Neuronal stem cell (in vitro differentiated cells): ENCODE results near the gene IFI30.

ENCODE experiments used
- DNase-seq: peaks from one replicate; pipeline ENCODE4 v3.0.0-alpha.2; 2013; ENCODE audit warnings: low spot score
- H2AFZ ChIP-seq: one replicate; pipeline ENCODE4 v1.6.1; 2013; ENCODE audit warnings: mild to moderate bottlenecking, low read length, inconsistent platforms
- H2AK5ac ChIP-seq: 2 replicates; pipeline ENCODE4 v1.6.1; 2013; ENCODE audit warnings: low read depth, mild to moderate bottlenecking, inconsistent platforms, low read length, moderate library complexity, mixed read lengths
- H2BK120ac ChIP-seq: 2 replicates; pipeline ENCODE4 v1.6.1; 2013; ENCODE audit warnings: low read depth, mild to moderate bottlenecking, inconsistent platforms, low read length, moderate library complexity, mixed read lengths
- H2BK12ac ChIP-seq: one replicate; pipeline ENCODE4 v1.6.1; 2013; ENCODE audit warnings: low read length, inconsistent platforms
- H2BK15ac ChIP-seq: 2 replicates; pipeline ENCODE4 v1.6.1; 2013; ENCODE audit warnings: mild to moderate bottlenecking, low read length, inconsistent platforms, mixed read lengths
- H2BK5ac ChIP-seq: one replicate; pipeline ENCODE4 v1.6.1; 2013; ENCODE audit warnings: inconsistent platforms, mild to moderate bottlenecking, low read length, moderate library complexity
- H3K14ac ChIP-seq: one replicate; pipeline ENCODE4 v1.6.1; 2013; ENCODE audit warnings: low read length, inconsistent platforms
- H3K18ac ChIP-seq: 2 replicates; pipeline ENCODE4 v1.6.1; 2013; ENCODE audit warnings: low read length, inconsistent platforms
- H3K23ac ChIP-seq: 2 replicates; pipeline ENCODE4 v1.6.1; 2013; ENCODE audit warnings: low read depth, mild to moderate bottlenecking, mixed read lengths, low read length, inconsistent platforms; ENCODE audit not compliant: poor library complexity
- H3K27ac ChIP-seq: replicated peaks from 3 replicates; pipeline ENCODE4 v1.5.1; 2013; ENCODE audit warnings: low read length, inconsistent platforms
- H3K27me3 ChIP-seq, 3 experiments: 2 replicates each; pipeline ENCODE4 v1.6.1; 2013; ENCODE audit warnings: low read length in 3 of 3, mild to moderate bottlenecking in 2 of 3, inconsistent platforms in 1 of 3, low read depth in 1 of 3, mixed read lengths in 1 of 3, moderate library complexity in 1 of 3; ENCODE audit not compliant: control insufficient read depth in 3 of 3, insufficient read depth in 3 of 3
- H3K36me3 ChIP-seq, 2 donors: replicated peaks in 1 of 2; 2 replicates each; pipeline ENCODE4 v1.6.1; 2013; ENCODE audit warnings: low read length in 2 of 2; ENCODE audit not compliant: control insufficient read depth in 2 of 2, insufficient read depth in 2 of 2
- H3K4ac ChIP-seq: 2 replicates; pipeline ENCODE4 v1.6.1; 2013; ENCODE audit warnings: inconsistent platforms, mild to moderate bottlenecking, low read length, moderate library complexity
- H3K4me1 ChIP-seq, 2 donors: 1 replicate in 1 of 2; 2 replicates in 1 of 2; pipeline ENCODE4 v1.6.1; 2013; ENCODE audit warnings: low read length in 2 of 2, low read depth in 1 of 2; ENCODE audit not compliant: control insufficient read depth in 2 of 2, insufficient read depth in 1 of 2
- H3K4me2 ChIP-seq: one replicate; pipeline ENCODE4 v1.6.1; 2013; ENCODE audit warnings: mild to moderate bottlenecking, low read length, inconsistent platforms; ENCODE audit not compliant: insufficient read depth, poor library complexity, severe bottlenecking
- H3K4me3 ChIP-seq, 2 donors: 2 replicates each; pipeline ENCODE4 v1.5.1; 2013; ENCODE audit warnings: low read length in 2 of 2, mild to moderate bottlenecking in 2 of 2, inconsistent platforms in 1 of 2, moderate library complexity in 1 of 2
- H3K79me1 ChIP-seq: one replicate; pipeline ENCODE4 v1.6.1; 2013; ENCODE audit warnings: low read depth, mild to moderate bottlenecking, inconsistent platforms, low read length, moderate library complexity
- H3K9ac ChIP-seq: one replicate; pipeline ENCODE4 v1.6.1; 2013; ENCODE audit warnings: mild to moderate bottlenecking, low read depth, low read length, inconsistent platforms; ENCODE audit not compliant: poor library complexity
- H3K9me3 ChIP-seq, 2 donors: replicated peaks in 1 of 2; 2 replicates each; pipeline versions ENCODE3 to v1.6.1; 2013; ENCODE audit warnings: low read length in 2 of 2, mild to moderate bottlenecking in 2 of 2, inconsistent platforms in 1 of 2, low read depth in 1 of 2, mixed read lengths in 1 of 2, moderate library complexity in 1 of 2; ENCODE audit not compliant: control insufficient read depth in 2 of 2, insufficient read depth in 1 of 2
- H4K8ac ChIP-seq: one replicate; pipeline ENCODE4 v1.6.1; 2013; ENCODE audit warnings: low read depth, mild to moderate bottlenecking, inconsistent platforms, low read length, moderate library complexity
- H4K91ac ChIP-seq: one replicate; pipeline ENCODE4 v1.6.1; 2013; ENCODE audit warnings: low read length, low read depth, mild to moderate bottlenecking, inconsistent platforms; ENCODE audit not compliant: poor library complexity
- whole genome bisulfite sequencing, 2 donors: extraction: QIAGEN DNeasy Blood & Tissue Kit; methylation state at CpG; one replicate each; pipeline ENCODE4 v1.1.7; 2013; ENCODE audit warnings: missing lambda C conversion rate in 2 of 2, mixed read lengths in 1 of 2; ENCODE audit not compliant: insufficient read length in 2 of 2, insufficient replicate concordance in 1 of 2; ENCODE audit errors: extremely low coverage in 2 of 2; 5-methylcytosine and 5-hydroxymethylcytosine counted together

The IFI30 gene

GRCh38 chr19:18155095-18156087 is 18.2 kb upstream of the IFI30 start:
- no CpG with 5 or more reads among the region's 43 CpGs for WGBS, 2 donors
- H3K27ac ChIP-seq: no peak overlapping the region
- no peak for DNase-seq

GRCh38 chr19:18156268-18156667 is 17.3 kb upstream of the IFI30 start:
- Histone ChIP-seq H2AK5ac (peak overlapping the region; percentile 81), H3K4me3 (peak overlapping the region in 1 of 2 donors; percentile 5), H3K4me2 (no peak overlapping the region), H3K36me3 (peaks cover 19 to 27% of the 10 kb centered on the region in 2 donors), H2BK15ac (peak overlapping the region; percentile 52), H2AFZ (no peak overlapping the region), H3K9me3 (no peaks in the 10 kb centered on the region), H3K27me3 (no peaks in the 10 kb centered on the region), H3K18ac (no peak overlapping the region), H3K4ac (no peak overlapping the region), H2BK12ac (no peak overlapping the region), H2BK120ac (no peak overlapping the region), H3K9ac (peak overlapping the region; percentile 0), H3K23ac (peak overlapping the region; percentile 34), H3K27ac (no peak overlapping the region), H4K91ac (no peak overlapping the region), H3K14ac (no peak overlapping the region), H4K8ac (no peak overlapping the region), H3K4me1 (peaks cover 10 to 21% of the 10 kb centered on the region in 2 donors), H3K79me1 (peaks cover 12% of the 10 kb centered on the region), H2BK5ac (no peak overlapping the region)
- no CpG with 5 or more reads among the region's 6 CpGs for WGBS, 2 donors
- no peak for DNase-seq

More at GRCh38 chr19:18155095-18156087, 18.2 kb upstream of the IFI30 start:
- Histone ChIP-seq H3K9ac (peak overlapping the region; percentile 35), H2BK120ac (no peak overlapping the region), H2BK12ac (no peak overlapping the region), H2AFZ (no peak overlapping the region), H3K9me3 (no peaks in the 10 kb centered on the region), H3K79me1 (peaks cover 10% of the 10 kb centered on the region), H3K14ac (no peak overlapping the region), H4K91ac (no peak overlapping the region), H2BK15ac (no peak overlapping the region), H3K23ac (peak overlapping the region; percentile 59), H3K4ac (no peak overlapping the region), H4K8ac (no peak overlapping the region), H3K36me3 (peaks cover 17 to 27% of the 10 kb centered on the region in 2 donors), H2BK5ac (no peak overlapping the region), H3K4me3 (no peak overlapping the region), H3K4me1 (peaks cover 10 to 19% of the 10 kb centered on the region in 2 donors), H3K27me3 (no peaks in the 10 kb centered on the region), H3K18ac (no peak overlapping the region), H2AK5ac (peak overlapping the region; percentile 81), H3K4me2 (no peak overlapping the region)

- no CpG with 5 or more reads among the region's 22 CpGs for WGBS, 2 donors
- peak overlapping the region; percentile 72 for H3K27ac ChIP-seq
- no peak for DNase-seq
Observed at GRCh38 chr19:18156841-18157464, 16.7 kb upstream of the IFI30 start.

More at GRCh38 chr19:18156841-18157464, 16.7 kb upstream of the IFI30 start:
- Histone ChIP-seq H3K4me2 (no peak overlapping the region), H3K14ac (no peak overlapping the region), H2BK120ac (no peak overlapping the region), H3K9ac (peak overlapping the region; percentile 66), H3K23ac (peak overlapping the region; percentile 34), H3K4me1 (peaks cover 12 to 26% of the 10 kb centered on the region in 2 donors), H2AK5ac (peak overlapping the region; percentile 88), H4K91ac (peak overlapping the region; percentile 11), H3K27me3 (no peaks in the 10 kb centered on the region), H2BK5ac (peak overlapping the region; percentile 87), H3K79me1 (peaks cover 12% of the 10 kb centered on the region), H4K8ac (no peak overlapping the region), H3K9me3 (no peaks in the 10 kb centered on the region), H3K18ac (peak overlapping the region; percentile 93), H3K4ac (no peak overlapping the region), H3K4me3 (no peak overlapping the region), H3K36me3 (peaks cover 22 to 32% of the 10 kb centered on the region in 2 donors), H2BK15ac (peak overlapping the region; percentile 52), H2AFZ (no peak overlapping the region), H2BK12ac (peak overlapping the region; percentile 97)
